ENCODE data around the gene HDAC4.

- TF ChIP-seq, protein P1, sequence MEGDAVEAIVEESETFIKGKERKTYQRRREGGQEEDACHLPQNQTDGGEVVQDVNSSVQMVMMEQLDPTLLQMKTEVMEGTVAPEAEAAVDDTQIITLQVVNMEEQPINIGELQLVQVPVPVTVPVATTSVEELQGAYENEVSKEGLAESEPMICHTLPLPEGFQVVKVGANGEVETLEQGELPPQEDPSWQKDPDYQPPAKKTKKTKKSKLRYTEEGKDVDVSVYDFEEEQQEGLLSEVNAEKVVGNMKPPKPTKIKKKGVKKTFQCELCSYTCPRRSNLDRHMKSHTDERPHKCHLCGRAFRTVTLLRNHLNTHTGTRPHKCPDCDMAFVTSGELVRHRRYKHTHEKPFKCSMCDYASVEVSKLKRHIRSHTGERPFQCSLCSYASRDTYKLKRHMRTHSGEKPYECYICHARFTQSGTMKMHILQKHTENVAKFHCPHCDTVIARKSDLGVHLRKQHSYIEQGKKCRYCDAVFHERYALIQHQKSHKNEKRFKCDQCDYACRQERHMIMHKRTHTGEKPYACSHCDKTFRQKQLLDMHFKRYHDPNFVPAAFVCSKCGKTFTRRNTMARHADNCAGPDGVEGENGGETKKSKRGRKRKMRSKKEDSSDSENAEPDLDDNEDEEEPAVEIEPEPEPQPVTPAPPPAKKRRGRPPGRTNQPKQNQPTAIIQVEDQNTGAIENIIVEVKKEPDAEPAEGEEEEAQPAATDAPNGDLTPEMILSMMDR (IDR thresholded peaks at IDR 0.05; ENCODE audit: low read length) = no peak
- no peak for TF ChIP-seq EZH2 (IDR thresholded peaks at IDR 0.05; ENCODE audit: borderline replicate concordance, low read length)
These were observed 358.8 kb downstream of the HDAC4 start for GRCh38 chr2:239042046-239042445.
